ENCODE data around the gene NACC2. TPM values are rescaled to one million over a fixed set of nuclear protein-coding genes. Genes with fewer than 3 reads are reported as not detected.

Gene NACC2
- total and polyA plus RNA-seq, 9 of the 15 experiments (the other 6 are each of a cell fraction or from before 2014, with no cell fraction given): 0.70 to 25.1 (median 5.6) TPM

- TF ChIP-seq REST (IDR thresholded peaks at IDR 0.05; ENCODE audit: borderline replicate concordance) (peak; percentile 46; the same call in 1 of the 2 replicates), REST (CRISPR knock-in tag; IDR thresholded peaks at IDR 0.05; ENCODE audit: low read depth) (no peak), ZNF239 (CRISPR knock-in tag; IDR thresholded peaks at IDR 0.05) (no peak), NR2F6 (CRISPR knock-in tag; IDR thresholded peaks at IDR 0.05) (no peak)
Measured at GRCh38 chr9:136138566-136138965, 43.5 kb upstream of the NACC2 start (continued).

Measured in K562 (cell line).